NT2/D1 (cell line): ENCODE results near the gene RBP3.
A peak's percentile ranks its signal among the peaks of the same experiment; 100 is the strongest.

Source experiments
- DNase-seq: peaks from one replicate; pipeline ENCODE4 v3.0.0-alpha.2; 2011; ENCODE audit warnings: low read depth, low spot score
- H3K27me3 ChIP-seq: 2 replicates; pipeline ENCODE4 v1.6.0; 2011; ENCODE audit warnings: mild to moderate bottlenecking; ENCODE audit not compliant: insufficient read length, insufficient read depth
- H3K36me3 ChIP-seq: 2 replicates; pipeline ENCODE4 v1.6.1; 2011; ENCODE audit warnings: mild to moderate bottlenecking, low read length, mixed read lengths; ENCODE audit not compliant: insufficient read depth, insufficient read length
- H3K4me1 ChIP-seq: 2 replicates; pipeline ENCODE4 v1.5.1; 2011; ENCODE audit not compliant: insufficient read depth, insufficient read length
- H3K4me3 ChIP-seq: 2 replicates; pipeline ENCODE4 v1.5.1; 2011; ENCODE audit warnings: low read depth; ENCODE audit not compliant: insufficient read length
- H3K9ac ChIP-seq: 2 replicates; pipeline ENCODE4 v1.6.0; 2011; ENCODE audit warnings: low read depth; ENCODE audit not compliant: insufficient read length
- H3K9me3 ChIP-seq: 2 replicates; pipeline ENCODE4 v1.5.1; 2011; ENCODE audit warnings: mild to moderate bottlenecking, low read length; ENCODE audit not compliant: insufficient read depth
- SUZ12 ChIP-seq: IDR thresholded peaks from 2 replicates; pipeline ENCODE4 v1.6.1; 2011; ENCODE audit not compliant: insufficient read length, insufficient read depth; ENCODE audit errors: extremely low read depth
- YY1 ChIP-seq: IDR thresholded peaks from 2 replicates; pipeline ENCODE4 v1.6.1; 2011; ENCODE audit not compliant: insufficient read length, insufficient read depth
- ZNF274 ChIP-seq: IDR thresholded peaks from 2 replicates; pipeline ENCODE4 v1.6.1; 2011; ENCODE audit warnings: mild to moderate bottlenecking, low read depth, low read length

The RBP3 gene

GRCh38 chr10:47361293-47361692, 13.1 kb downstream of the RBP3 start:
- DNase-seq = peak; percentile 50
- TF ChIP-seq YY1 = no peak
- no peak for TF ChIP-seq ZNF274
- no peak for TF ChIP-seq SUZ12
- peaks cover 5% of the 10 kb centered on the region for H3K36me3 ChIP-seq

GRCh38 chr10:47362199-47362598, 14.0 kb downstream of the RBP3 start:
- Histone ChIP-seq H3K36me3 (peaks cover 11% of the 10 kb centered on the region), H3K4me3 (no peak overlapping the region), H3K4me1 (no peaks in the 10 kb centered on the region), H3K9me3 (no peaks in the 10 kb centered on the region), H3K27me3 (no peaks in the 10 kb centered on the region), H3K9ac (no peak overlapping the region)
- TF ChIP-seq ZNF274 (no peak), YY1 (no peak), SUZ12 (no peak)
- DNase-seq = no peak

More at GRCh38 chr10:47361293-47361692, 13.1 kb downstream of the RBP3 start:
- H3K9ac ChIP-seq = no peak overlapping the region
- no peaks in the 10 kb centered on the region for H3K9me3 ChIP-seq
- no peaks in the 10 kb centered on the region for H3K4me1 ChIP-seq
- no peaks in the 10 kb centered on the region for H3K27me3 ChIP-seq
- H3K4me3 ChIP-seq = no peak overlapping the region

- Histone ChIP-seq H3K9me3 (no peaks in the 10 kb centered on the region), H3K4me1 (no peaks in the 10 kb centered on the region), H3K9ac (no peak overlapping the region), H3K36me3 (peaks cover 26% of the 10 kb centered on the region), H3K4me3 (no peak overlapping the region), H3K27me3 (no peaks in the 10 kb centered on the region)
- no peak for DNase-seq
- TF ChIP-seq YY1 (no peak), SUZ12 (no peak), ZNF274 (no peak)
Measured at GRCh38 chr10:47363781-47364180, 15.6 kb downstream of the RBP3 start.

- Histone ChIP-seq H3K36me3 (peaks cover 29% of the 10 kb centered on the region), H3K9me3 (no peaks in the 10 kb centered on the region), H3K4me3 (no peak overlapping the region), H3K9ac (no peak overlapping the region), H3K4me1 (no peaks in the 10 kb centered on the region), H3K27me3 (no peaks in the 10 kb centered on the region)
- no peak for DNase-seq
- TF ChIP-seq ZNF274 (no peak), SUZ12 (no peak), YY1 (no peak)
Measured at GRCh38 chr10:47364366-47364765, 16.2 kb downstream of the RBP3 start.

GRCh38 chr10:47364911-47365310, 16.7 kb downstream of the RBP3 start:
- TF ChIP-seq SUZ12 (no peak), YY1 (no peak), ZNF274 (no peak)
- Histone ChIP-seq H3K27me3 (no peaks in the 10 kb centered on the region), H3K4me1 (no peaks in the 10 kb centered on the region), H3K9ac (no peak overlapping the region), H3K9me3 (no peaks in the 10 kb centered on the region), H3K4me3 (no peak overlapping the region), H3K36me3 (peaks cover 32% of the 10 kb centered on the region)
- no peak for DNase-seq

DNA sequence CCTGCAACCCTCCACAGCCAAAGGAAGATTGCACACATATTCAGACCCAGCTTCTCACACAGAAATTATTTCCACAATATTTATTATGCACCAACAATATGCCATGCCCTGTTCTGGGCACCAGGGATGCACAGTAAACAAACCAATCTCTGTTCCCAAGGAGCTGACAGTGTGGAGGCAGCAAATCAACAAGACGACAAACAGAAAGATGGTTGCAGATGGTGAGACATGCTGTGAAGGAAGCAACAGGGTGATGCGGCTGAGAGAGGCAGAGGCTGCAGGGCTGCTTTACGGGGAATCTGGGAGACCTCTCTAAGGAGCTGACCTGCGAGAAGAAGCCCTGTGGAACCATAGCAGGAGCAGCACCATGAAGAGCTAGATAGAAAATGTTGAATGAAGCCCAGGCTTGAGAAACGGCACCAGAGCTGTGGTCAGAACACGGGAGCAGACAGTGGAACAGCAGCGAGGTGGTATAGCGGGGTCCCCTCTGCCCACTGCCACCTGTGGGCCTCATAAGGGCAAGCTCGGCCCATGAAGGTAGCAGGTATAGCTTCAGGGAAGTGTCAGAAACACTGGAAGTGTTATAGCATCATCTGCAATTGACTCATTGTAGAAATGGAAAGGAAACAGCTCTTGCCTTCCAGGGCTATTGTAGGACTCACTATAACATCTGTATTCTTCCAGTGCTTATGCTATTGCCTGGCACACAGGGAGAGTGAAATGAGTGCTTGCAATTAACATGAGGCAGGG, 17.4 kb downstream of the RBP3 start:
- Histone ChIP-seq H3K9ac (no peak overlapping the region), H3K27me3 (no peaks in the 10 kb centered on the region), H3K36me3 (peaks cover 34% of the 10 kb centered on the region), H3K4me3 (no peak overlapping the region), H3K9me3 (no peaks in the 10 kb centered on the region), H3K4me1 (no peaks in the 10 kb centered on the region)
- no peak for DNase-seq
- TF ChIP-seq ZNF274 (no peak), YY1 (no peak), SUZ12 (no peak)

- H3K4me3 ChIP-seq = no peak overlapping the region
- H3K4me1 ChIP-seq = no peaks in the 10 kb centered on the region
- no peak for DNase-seq
- H3K9me3 ChIP-seq = no peaks in the 10 kb centered on the region
- no peaks in the 10 kb centered on the region for H3K27me3 ChIP-seq
- H3K36me3 ChIP-seq = peaks cover 34% of the 10 kb centered on the region
- TF ChIP-seq YY1 = no peak
- TF ChIP-seq ZNF274 = no peak
- TF ChIP-seq SUZ12 = no peak
- H3K9ac ChIP-seq = no peak overlapping the region
Measured at GRCh38 chr10:47366181-47366631, 18.0 kb downstream of the RBP3 start.
